Measurements from ENCODE around the gene GDE1.

Gene GDE1

GRCh38 chr16:19505600-19506303 lies 16.1 kb downstream of the GDE1 start:
- TF ChIP-seq ZNF565 (CRISPR knock-in tag; conservative IDR thresholded peaks at IDR 0.05; ENCODE audit: low read depth) (no peak), PATZ1 (CRISPR knock-in tag; IDR thresholded peaks at IDR 0.05; ENCODE audit: borderline replicate concordance) (no peak), ZFP30 (CRISPR knock-in tag; IDR thresholded peaks at IDR 0.05) (no peak), ISL1 (CRISPR knock-in tag; IDR thresholded peaks at IDR 0.05) (peak; percentile 40), TCF4 (CRISPR knock-in tag; IDR thresholded peaks at IDR 0.05; ENCODE audit: borderline replicate concordance) (peak; percentile 64; the same call in 1 of the 2 replicates), TSHZ2 (CRISPR knock-in tag; IDR thresholded peaks at IDR 0.05) (0 out of 2 replicates have a peak, but pooled peaks have one; percentile 26), ZFP3 (CRISPR knock-in tag; IDR thresholded peaks at IDR 0.05) (no peak), CREB5 (CRISPR knock-in tag; IDR thresholded peaks at IDR 0.05; ENCODE audit: low read depth) (0 out of 2 replicates have a peak, but pooled peaks have one; percentile 31), ZNF70 (CRISPR knock-in tag; IDR thresholded peaks at IDR 0.05) (no peak), RARB (CRISPR knock-in tag; IDR thresholded peaks at IDR 0.05) (no peak)
- peak; percentile 33; the same call in 1 of the 3 replicates for ATAC-seq

GRCh38 chr16:19503461-19504075 lies 18.3 kb downstream of the GDE1 start:
- ATAC-seq, result no peak
- TF ChIP-seq ZFP30 (CRISPR knock-in tag; IDR thresholded peaks at IDR 0.05) (no peak), ZNF70 (CRISPR knock-in tag; IDR thresholded peaks at IDR 0.05) (no peak)

DNA sequence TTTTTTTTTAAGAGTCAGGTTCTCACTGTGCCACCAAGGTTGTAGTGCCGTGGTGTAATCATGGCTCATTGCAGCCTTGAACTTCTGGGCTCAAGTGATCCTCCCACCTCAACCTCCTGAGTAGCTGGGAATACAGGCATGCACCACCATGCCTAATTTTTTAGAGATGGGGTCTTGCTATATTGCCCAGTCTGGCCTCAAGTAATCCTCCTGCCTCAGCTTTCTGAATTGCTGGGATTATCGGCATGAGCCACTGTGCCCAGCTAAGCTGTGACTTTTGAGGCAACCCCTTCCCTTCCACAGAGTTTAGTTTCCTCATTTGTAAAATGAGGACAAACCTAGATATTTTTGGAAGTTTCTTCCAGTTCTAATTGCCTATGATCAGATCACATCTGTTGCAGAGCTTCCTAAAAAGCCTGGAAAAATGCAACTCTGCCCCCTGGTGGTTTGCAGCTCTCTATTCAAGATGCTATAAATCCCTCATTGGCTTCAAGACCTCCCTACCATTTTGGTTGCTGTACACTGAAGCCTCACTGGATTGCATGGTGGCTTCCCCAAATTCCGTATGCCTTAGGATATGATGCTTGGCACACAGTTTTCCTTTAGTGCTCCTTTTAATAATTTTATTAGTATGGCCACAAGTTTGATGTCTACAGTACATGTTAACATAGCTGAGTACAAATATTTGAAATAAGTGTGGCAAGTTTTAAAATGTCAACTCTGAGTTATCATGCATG lies 19.3 kb downstream of the GDE1 start:
- TF ChIP-seq TCF4 (CRISPR knock-in tag; IDR thresholded peaks at IDR 0.05; ENCODE audit: borderline replicate concordance), result no peak
- ATAC-seq, result peak; percentile 94

GRCh38 chr16:19499481-19499880 lies 22.4 kb downstream of the GDE1 start:
- ATAC-seq, result no peak

More at GRCh38 chr16:19499481-19499880, 22.4 kb downstream of the GDE1 start:
- no peak for TF ChIP-seq ZNF70 (CRISPR knock-in tag; IDR thresholded peaks at IDR 0.05)
- TF ChIP-seq CSDC2 (CRISPR knock-in tag; IDR thresholded peaks at IDR 0.05), result no peak
- TF ChIP-seq ZFP30 (CRISPR knock-in tag; IDR thresholded peaks at IDR 0.05), result no peak
- no peak for TF ChIP-seq CSRNP3 (CRISPR knock-in tag; IDR thresholded peaks at IDR 0.05)
- no peak for TF ChIP-seq RARB (CRISPR knock-in tag; IDR thresholded peaks at IDR 0.05)
- TF ChIP-seq ARNTL (CRISPR knock-in tag; IDR thresholded peaks at IDR 0.05; ENCODE audit: borderline replicate concordance, low read depth), result no peak
- no peak for TF ChIP-seq OSR1 (CRISPR knock-in tag; IDR thresholded peaks at IDR 0.05)
- no peak for TF ChIP-seq ZFP3 (CRISPR knock-in tag; IDR thresholded peaks at IDR 0.05)
- TF ChIP-seq PATZ1 (CRISPR knock-in tag; IDR thresholded peaks at IDR 0.05; ENCODE audit: borderline replicate concordance), result no peak

All from SK-N-SH treated with all-trans-retinoic acid at 6 μM for 48 hours (cell line).